Activated naive CD4-positive, alpha-beta T cell treated with anti-CD3 and anti-CD28 coated beads for 36 hours (primary cell): ENCODE results near the gene DBH. TPM values are rescaled to one million over a fixed set of nuclear protein-coding genes. Genes with fewer than 3 reads are reported as not detected.
A peak's percentile ranks its signal among the peaks of the same experiment; 100 is the strongest.

Experiments used
- CTCF ChIA-PET: fragments of 350-600 bp; sonication (Branson Sonifier 250); formaldehyde crosslinking; loops from one replicate; lab custom pipeline; 2021; ENCODE audit warnings: antibody characterized with exemption; lab: Charles Lee
- DNase-seq: peaks from one replicate; pipeline ENCODE4 v3.0.0-alpha.2; 2020
- H3K27ac Mint-ChIP-seq: one replicate; pipeline ENCODE4 v1.8.0; 2021; ENCODE audit warnings: mild to moderate bottlenecking, mixed read lengths
- H3K27me3 Mint-ChIP-seq: one replicate; pipeline ENCODE4 v1.8.0; 2021; ENCODE audit warnings: low read depth, mixed read lengths
- H3K36me3 Mint-ChIP-seq: one replicate; pipeline ENCODE4 v1.8.0; 2021; ENCODE audit warnings: low read depth, mixed read lengths
- H3K4me1 Mint-ChIP-seq: one replicate; pipeline ENCODE4 v1.8.0; 2021; ENCODE audit warnings: low read depth, mixed read lengths
- H3K4me3 Mint-ChIP-seq: one replicate; pipeline ENCODE4 v1.8.0; 2021; ENCODE audit warnings: mild to moderate bottlenecking, moderate library complexity, mixed read lengths
- H3K9me3 Mint-ChIP-seq: one replicate; pipeline ENCODE4 v1.8.0; 2021; ENCODE audit warnings: mixed read lengths
- intact Hi-C: fragments of 100-400 bp; cut with micrococcal nuclease; formaldehyde crosslinking; loops from one replicate; pipeline ENCODE4 v1.15.1; 2023
- total RNA-seq, 2 experiments: library from RNA; stranded (reverse); gene quantifications; one replicate each; pipeline ENCODE4 v1.2.3, GENCODE V29; 2021

The DBH gene
- total RNA-seq, 2 experiments from 2014 or later = not detected

DNA sequence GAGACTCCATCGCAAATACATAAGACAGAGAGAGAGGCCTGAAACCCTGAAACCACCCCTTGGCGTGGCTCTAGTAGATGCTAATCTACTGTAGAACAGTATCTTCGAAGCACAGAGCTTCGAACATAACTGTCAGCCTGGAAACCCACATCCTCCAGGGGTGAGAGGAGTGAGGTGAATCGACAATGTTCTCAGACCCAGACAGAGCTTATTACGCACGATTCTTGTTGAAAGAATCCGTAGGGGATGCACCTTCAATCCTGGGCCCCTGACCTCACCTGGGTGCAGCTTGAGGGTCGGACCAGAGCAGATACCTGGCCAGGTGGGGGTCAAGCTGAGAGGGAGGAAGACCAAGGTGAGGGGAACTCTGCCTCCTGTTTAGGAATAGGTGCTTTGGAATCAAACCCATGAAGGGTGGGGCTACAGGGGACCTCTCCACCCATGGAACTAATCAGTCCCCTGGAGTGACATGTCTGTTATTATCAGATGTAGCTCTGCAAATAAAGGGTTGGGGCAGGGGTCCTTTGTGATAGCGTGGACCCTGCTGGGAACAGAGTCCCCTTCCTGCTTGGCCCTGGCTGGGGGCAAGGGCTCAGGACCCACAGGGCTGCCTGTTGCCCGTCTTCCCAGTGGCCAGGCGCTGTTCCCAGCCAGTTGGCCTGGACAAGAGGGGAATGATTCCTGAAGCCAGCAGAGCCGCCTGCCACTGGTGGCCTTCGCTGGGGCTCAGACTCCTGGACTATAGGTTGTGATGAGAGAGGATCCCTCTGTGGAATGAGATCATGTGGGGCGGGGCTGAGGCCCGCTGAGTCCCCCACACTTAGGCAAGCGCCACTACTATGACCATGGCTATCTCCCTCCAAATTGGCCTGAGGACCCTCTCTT lies 41.2 kb downstream of the DBH start:
- Mint-ChIP-seq H3K4me1 (peaks cover 44% of the 10 kb centered on the region), H3K27me3 (no peaks in the 10 kb centered on the region), H3K27ac (peak overlapping the region; percentile 70), H3K36me3 (no peaks in the 10 kb centered on the region), H3K4me3 (no peak overlapping the region), H3K9me3 (no peaks in the 10 kb centered on the region)
- intact Hi-C loops = loop anchor here (1.0 to 2.0 kb wide), 3 partner anchors 19 to 57 kb away; no protein-coding TSS in a partner anchor
- peak; percentile 85 for DNase-seq
- CTCF ChIA-PET = interaction anchor here (0.6 to 0.8 kb wide), 2 partner anchors 9 to 294 kb away, joined by 3 read pairs; no protein-coding TSS in a partner anchor

DNA sequence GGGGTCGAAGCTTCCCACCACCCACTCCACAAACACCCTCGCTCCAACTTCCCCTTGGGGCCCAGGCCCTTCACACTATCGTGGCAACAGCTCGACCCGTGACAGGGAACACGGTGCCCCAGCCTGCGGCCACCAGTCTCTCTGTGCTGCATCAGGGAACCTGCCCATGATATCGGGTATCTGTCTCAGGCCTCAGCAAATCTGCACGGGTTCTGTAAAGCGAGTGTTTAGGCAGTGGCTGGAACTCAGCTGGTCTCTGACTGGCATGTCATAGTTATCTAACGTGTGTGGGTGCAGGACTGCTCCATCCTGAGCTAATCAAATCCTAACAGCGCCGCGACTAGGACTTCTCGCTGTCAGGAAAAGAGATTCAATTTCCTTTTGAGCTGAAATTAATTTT lies 42.9 kb downstream of the DBH start:
- Mint-ChIP-seq H3K36me3 (no peaks in the 10 kb centered on the region), H3K9me3 (no peaks in the 10 kb centered on the region), H3K27ac (no peak overlapping the region), H3K27me3 (no peaks in the 10 kb centered on the region), H3K4me1 (peaks cover 54% of the 10 kb centered on the region), H3K4me3 (no peak overlapping the region)
- CTCF ChIA-PET = interaction anchor here (0.6 to 1.4 kb wide), 3 partner anchors 48 to 71 kb away, joined by 3 to 5 read pairs (median 3); no protein-coding TSS in a partner anchor
- intact Hi-C loops = no loop called here
- no peak for DNase-seq

DNA sequence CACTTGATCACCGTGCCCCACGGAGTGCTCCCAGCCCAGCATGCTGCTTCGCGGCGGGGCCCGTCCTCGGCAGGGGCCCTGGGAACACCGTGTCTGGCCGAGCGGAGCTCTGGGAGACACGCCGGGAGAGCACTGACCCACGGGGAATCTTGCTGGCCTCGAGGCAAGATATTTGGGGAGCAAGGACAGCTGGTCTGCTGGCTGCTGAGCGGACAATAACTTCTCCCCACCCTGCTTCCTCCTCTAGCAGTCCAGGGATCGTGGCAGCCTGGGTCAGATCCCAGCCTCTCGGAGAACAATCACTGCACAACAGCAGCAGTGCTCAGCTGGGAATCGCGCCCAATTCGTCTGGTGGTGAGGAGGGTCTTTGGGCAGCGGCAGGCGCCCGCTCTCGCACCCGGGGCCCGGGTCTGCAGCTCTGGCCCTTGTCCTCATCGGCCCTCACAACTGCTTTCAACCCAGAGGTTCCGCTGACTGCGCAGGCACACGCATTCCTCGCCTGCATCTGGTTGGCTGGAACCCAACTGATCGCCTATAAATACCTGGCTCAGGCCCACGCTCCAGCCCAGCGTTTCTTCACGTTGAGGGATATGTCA lies 43.4 kb downstream of the DBH start:
- intact Hi-C loops = no loop called here
- H3K36me3 Mint-ChIP-seq = no peaks in the 10 kb centered on the region
- no peaks in the 10 kb centered on the region for H3K27me3 Mint-ChIP-seq
- no peak overlapping the region for H3K27ac Mint-ChIP-seq
- DNase-seq = no peak
- CTCF ChIA-PET = interaction anchor here (0.6 to 1.4 kb wide), 2 partner anchors 63 to 71 kb away, joined by 3 to 5 read pairs; no protein-coding TSS in a partner anchor
- H3K9me3 Mint-ChIP-seq = no peaks in the 10 kb centered on the region
- peaks cover 58% of the 10 kb centered on the region for H3K4me1 Mint-ChIP-seq
- H3K4me3 Mint-ChIP-seq = no peak overlapping the region

DNA sequence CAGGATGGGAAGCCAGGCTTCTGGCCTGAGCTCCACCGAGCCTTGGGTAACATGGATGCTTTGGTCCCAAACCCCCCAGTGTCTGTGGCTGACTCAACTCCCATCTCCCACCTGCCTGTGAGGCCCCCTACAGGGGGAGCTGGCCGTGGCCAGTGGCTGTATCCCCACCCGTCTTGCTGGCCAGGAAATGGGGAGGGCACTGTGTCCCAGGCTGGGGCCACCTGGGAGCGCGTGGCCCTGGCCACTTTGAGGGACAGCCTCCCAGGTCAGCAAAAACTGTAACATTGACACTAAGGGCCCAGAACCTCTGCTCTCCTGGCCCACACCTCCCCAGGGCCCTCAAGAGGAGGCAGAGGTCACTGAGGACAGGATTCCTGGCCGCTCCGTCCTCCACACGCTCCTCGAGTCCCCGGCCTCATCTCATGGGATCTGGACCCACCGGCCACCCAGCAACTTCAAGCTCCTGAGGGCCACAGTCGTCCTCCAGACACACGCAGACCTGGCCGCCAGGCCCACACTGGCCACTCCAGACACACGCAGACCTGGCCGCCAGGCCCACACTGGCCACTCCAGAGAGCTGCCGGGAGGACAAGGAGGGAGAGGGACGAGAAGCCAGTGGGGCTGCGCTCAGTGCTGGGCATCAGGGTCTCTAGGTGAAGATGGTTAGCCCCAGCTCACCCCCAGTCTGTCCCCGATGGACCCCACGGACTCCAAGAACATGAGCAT lies 44.2 kb downstream of the DBH start:
- peaks cover 58% of the 10 kb centered on the region for H3K4me1 Mint-ChIP-seq
- H3K27me3 Mint-ChIP-seq = no peaks in the 10 kb centered on the region
- no peak overlapping the region for H3K4me3 Mint-ChIP-seq
- no peak for DNase-seq
- intact Hi-C loops = no loop called here
- no peaks in the 10 kb centered on the region for H3K36me3 Mint-ChIP-seq
- CTCF ChIA-PET = no interaction called here
- no peak overlapping the region for H3K27ac Mint-ChIP-seq
- no peaks in the 10 kb centered on the region for H3K9me3 Mint-ChIP-seq

DNA sequence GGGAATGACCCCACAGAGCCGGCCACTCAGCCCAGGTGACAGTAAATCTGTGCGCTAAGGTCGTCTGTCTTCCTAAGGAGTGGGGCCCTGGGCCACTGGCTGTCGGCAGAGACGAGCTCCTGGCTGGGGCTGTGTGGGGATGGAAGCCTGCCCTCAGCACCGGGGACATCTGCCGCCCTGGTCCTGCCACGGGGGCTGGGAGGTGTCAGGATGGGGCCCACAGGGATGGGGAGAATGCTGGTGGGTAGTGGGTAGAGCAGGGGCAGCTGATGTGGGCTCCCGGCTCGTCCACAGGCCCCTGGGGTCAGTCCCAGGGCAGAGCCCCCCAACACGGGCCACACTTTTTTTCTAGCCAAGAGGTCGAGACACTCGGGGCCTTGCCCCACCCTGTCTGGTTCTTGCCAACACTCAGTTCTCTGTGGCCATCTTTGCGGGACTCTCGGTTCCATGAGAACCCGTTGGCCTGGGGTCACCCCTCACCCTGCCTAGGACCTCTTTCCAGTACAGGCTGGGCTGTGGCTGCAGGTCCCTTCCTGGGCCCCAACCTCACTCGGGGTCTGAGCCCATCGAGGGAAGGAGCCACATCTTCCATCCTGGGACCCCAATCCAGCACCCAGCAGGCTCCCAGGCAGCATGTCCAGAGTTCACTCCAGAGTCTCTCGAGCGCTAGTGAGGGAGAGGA lies 45.0 kb downstream of the DBH start:
- no peak for DNase-seq
- Mint-ChIP-seq H3K4me1 (peaks cover 51% of the 10 kb centered on the region), H3K27me3 (no peaks in the 10 kb centered on the region), H3K9me3 (no peaks in the 10 kb centered on the region), H3K36me3 (no peaks in the 10 kb centered on the region), H3K4me3 (no peak overlapping the region), H3K27ac (no peak overlapping the region)
- CTCF ChIA-PET = no interaction called here
- intact Hi-C loops = no loop called here

DNA sequence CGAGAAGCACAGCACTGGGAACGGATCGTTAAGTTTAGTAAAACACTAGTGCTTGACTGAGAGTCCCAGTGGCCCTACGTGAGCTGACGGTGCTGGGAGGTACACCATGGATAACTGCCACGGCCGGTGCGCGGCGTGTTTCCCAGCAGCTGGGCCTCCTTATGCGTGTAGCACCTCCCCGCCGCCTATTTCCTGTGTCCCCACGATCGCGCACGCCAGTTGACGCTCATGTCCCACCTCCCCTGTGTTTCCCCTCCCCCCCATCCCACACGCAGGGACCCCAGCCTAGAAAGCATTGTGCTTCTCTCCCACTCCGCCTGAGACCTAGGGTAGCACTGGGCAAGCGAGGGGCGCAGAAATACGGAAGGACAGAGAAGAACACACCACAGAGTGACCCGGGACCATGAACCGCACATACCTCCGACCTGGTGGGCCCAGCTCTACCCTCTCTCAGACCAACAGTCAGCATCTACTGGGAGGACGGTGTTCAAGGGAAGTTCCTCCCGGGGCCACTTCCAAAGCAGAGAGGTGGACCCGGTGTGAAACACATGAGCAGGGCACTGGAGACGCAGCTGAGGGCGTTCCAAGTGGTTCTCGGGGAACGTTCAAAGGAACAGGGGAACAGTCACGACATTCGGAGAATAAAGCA lies 45.6 kb downstream of the DBH start:
- no peaks in the 10 kb centered on the region for H3K9me3 Mint-ChIP-seq
- CTCF ChIA-PET = no interaction called here
- H3K36me3 Mint-ChIP-seq = no peaks in the 10 kb centered on the region
- no peak overlapping the region for H3K27ac Mint-ChIP-seq
- no peaks in the 10 kb centered on the region for H3K27me3 Mint-ChIP-seq
- DNase-seq = no peak
- H3K4me1 Mint-ChIP-seq = peaks cover 44% of the 10 kb centered on the region
- H3K4me3 Mint-ChIP-seq = no peak overlapping the region
- intact Hi-C loops = no loop called here

DNA sequence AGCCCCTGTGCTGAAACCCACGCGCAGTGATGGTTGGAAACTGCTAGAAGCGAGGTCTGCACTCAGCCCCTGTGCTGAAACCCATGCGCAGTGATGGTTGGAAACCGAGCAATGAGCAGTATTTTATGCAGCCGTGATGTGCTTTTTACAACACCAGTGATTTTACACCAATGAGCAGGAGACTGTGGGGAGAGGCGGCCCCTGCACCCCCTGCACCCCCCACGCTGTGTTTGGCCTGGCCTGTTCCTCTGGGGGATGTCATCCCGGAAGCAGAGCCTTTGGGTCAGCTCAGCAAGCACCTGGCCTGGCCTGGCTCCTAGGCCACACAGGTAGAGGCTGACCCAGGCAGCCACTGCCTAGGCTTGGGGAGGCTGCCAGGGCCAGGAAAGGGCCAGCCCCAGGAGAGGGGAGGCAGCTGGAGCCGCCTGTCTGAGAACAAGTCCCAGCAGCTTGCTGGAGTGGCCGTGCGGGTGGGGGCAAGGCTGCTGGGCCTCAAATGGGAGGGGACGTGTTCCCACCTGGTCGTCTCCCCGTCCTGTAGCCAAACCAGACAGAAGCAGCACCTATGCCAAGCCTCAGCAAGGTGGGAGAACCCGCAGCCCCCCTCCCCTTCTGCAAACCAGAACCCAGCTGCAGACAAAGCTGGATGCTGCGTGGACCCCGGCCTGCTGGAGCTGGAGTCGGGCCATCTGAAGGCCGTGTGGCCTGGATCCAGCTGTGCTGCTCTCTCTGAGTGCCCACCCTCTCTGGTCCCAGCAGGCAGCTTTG lies 46.8 kb downstream of the DBH start:
- no peaks in the 10 kb centered on the region for H3K9me3 Mint-ChIP-seq
- DNase-seq = peak; percentile 18
- H3K4me3 Mint-ChIP-seq = peak overlapping the region; percentile 77
- CTCF ChIA-PET = interaction anchor here (0.6 to 1.5 kb wide), 8 partner anchors 10 to 515 kb away, joined by 3 to 6 read pairs (median 3); no protein-coding TSS in a partner anchor
- H3K27ac Mint-ChIP-seq = peak overlapping the region; percentile 96
- intact Hi-C loops = loop anchor here (1.0 kb wide), 1 partner anchor 19 kb away; no protein-coding TSS in a partner anchor
- no peaks in the 10 kb centered on the region for H3K27me3 Mint-ChIP-seq
- H3K4me1 Mint-ChIP-seq = peaks cover 32% of the 10 kb centered on the region
- no peaks in the 10 kb centered on the region for H3K36me3 Mint-ChIP-seq

DNA sequence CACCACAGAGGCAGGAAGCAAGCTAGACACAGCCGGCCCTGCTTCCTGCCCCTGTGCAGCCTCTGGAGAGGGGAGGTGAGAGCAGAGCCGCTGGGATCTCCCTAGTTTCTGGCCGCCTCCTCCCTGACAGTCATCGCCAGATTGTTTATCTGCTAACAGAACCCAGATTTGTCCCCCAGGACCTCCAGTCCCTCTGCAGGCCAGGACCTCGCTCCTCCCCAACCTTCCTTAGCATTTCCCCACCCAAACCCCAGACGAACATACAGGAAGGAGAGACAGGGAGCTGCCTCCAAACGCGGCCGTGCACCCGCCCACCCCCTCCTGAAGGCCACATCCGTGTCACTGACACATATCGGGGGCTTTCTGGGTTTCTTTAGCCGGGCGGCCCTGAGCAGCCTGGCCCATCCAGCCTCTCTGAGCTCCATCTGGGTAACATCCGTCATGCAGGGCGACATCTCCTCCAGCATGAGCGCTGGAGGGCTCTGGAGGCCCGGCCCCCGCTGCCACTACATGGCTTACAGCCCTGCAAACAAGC lies 47.5 kb downstream of the DBH start:
- intact Hi-C loops = loop anchor here (1.0 kb wide), 1 partner anchor 19 kb away; no protein-coding TSS in a partner anchor
- CTCF ChIA-PET = interaction anchor here (0.6 to 1.5 kb wide), 7 partner anchors 10 to 59 kb away, joined by 3 to 6 read pairs (median 3); no protein-coding TSS in a partner anchor
- peak; percentile 86 for DNase-seq
- H3K27me3 Mint-ChIP-seq = no peaks in the 10 kb centered on the region
- H3K27ac Mint-ChIP-seq = peak overlapping the region; percentile 96
- peak overlapping the region; percentile 77 for H3K4me3 Mint-ChIP-seq
- no peaks in the 10 kb centered on the region for H3K36me3 Mint-ChIP-seq
- H3K4me1 Mint-ChIP-seq = peaks cover 26% of the 10 kb centered on the region
- no peaks in the 10 kb centered on the region for H3K9me3 Mint-ChIP-seq

DNA sequence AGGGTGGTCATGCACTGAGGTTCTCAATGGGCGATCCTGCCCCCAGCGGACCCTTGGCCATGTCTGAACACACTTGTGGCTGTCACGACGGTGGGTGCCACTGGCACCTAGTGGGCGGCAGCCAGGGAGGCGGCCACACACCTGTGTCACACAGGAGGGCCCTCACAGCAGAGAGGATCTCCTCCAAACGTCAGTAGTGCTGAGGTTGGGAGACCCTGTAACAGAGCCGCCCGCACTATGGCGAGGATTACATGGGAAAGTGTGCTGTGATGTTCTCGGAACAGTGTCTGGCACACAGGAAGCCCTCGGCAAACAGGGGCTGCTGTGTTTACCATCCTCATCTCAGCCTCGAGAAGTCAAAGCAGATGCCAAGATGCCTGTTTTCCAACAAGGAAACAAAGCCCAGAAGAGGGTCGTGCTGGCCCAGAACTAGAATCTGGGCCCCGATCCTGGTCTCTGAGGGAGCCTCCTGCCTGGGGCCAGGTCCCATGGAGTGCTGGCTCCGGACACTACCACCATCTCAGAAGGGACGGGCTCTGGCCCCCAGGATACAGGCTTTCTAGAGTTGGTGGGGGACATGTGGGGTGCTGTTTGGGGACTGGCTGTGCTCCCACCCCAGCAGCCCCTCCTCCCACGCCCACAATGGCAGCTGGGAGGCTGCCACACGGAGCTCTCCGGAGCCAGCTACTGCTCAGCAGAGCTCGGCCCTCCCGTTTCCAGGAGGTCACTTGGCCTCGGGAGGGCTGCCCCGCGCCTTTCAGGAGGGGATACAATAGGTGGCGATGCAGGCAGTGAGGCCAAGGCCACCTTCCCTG lies 48.2 kb downstream of the DBH start:
- peak overlapping the region; percentile 77 for H3K4me3 Mint-ChIP-seq
- H3K27me3 Mint-ChIP-seq = no peaks in the 10 kb centered on the region
- H3K27ac Mint-ChIP-seq = peak overlapping the region; percentile 96
- CTCF ChIA-PET = interaction anchor here (0.9 to 1.5 kb wide), 6 partner anchors 10 to 58 kb away, joined by 3 to 6 read pairs (median 4); no protein-coding TSS in a partner anchor
- no peaks in the 10 kb centered on the region for H3K36me3 Mint-ChIP-seq
- intact Hi-C loops = no loop called here
- H3K4me1 Mint-ChIP-seq = peaks cover 22% of the 10 kb centered on the region
- no peaks in the 10 kb centered on the region for H3K9me3 Mint-ChIP-seq
- peak; percentile 28 for DNase-seq

DNA sequence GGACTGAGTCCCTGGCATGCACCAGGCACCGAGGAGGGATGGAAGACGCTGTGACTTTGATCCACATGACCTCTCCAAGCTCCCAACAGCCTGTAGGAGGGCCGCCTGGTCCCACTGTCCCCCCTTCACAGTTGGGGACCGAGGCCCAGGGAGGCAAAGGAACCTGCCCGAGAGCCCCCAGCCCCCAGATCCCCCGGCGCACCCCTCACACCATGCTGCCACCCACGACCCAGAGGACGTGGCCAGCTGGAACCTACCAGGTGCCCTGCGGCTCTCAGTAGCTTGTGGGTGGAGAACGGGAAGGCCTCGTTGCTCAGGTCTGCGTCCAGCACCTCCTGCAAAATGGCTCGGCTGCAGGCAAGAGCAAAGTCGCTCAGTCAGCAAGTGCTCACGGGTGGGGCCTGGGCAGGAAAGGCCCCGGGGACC lies 48.8 kb downstream of the DBH start:
- Mint-ChIP-seq H3K4me1 (peaks cover 22% of the 10 kb centered on the region), H3K9me3 (no peaks in the 10 kb centered on the region), H3K36me3 (no peaks in the 10 kb centered on the region), H3K27me3 (no peaks in the 10 kb centered on the region), H3K4me3 (no peak overlapping the region), H3K27ac (no peak overlapping the region)
- intact Hi-C loops = no loop called here
- CTCF ChIA-PET = no interaction called here
- no peak for DNase-seq
